DND-41 (cell line): Measurements from ENCODE around the gene SUMF1.

Source experiments
- CTCF ChIP-seq: IDR thresholded peaks from 2 replicates; pipeline ENCODE4 v1.5.1; 2012; ENCODE audit warnings: borderline replicate concordance, low read length, moderate library complexity, mild to moderate bottlenecking; ENCODE audit not compliant: poor library complexity, severe bottlenecking; ENCODE audit errors: extremely low read depth
- EZH2 ChIP-seq: IDR thresholded peaks from 3 replicates; pipeline ENCODE4 v1.6.1; 2012; ENCODE audit warnings: borderline replicate concordance, low read depth, mild to moderate bottlenecking, moderate library complexity, low read length, inconsistent platforms; ENCODE audit not compliant: severe bottlenecking

DNA sequence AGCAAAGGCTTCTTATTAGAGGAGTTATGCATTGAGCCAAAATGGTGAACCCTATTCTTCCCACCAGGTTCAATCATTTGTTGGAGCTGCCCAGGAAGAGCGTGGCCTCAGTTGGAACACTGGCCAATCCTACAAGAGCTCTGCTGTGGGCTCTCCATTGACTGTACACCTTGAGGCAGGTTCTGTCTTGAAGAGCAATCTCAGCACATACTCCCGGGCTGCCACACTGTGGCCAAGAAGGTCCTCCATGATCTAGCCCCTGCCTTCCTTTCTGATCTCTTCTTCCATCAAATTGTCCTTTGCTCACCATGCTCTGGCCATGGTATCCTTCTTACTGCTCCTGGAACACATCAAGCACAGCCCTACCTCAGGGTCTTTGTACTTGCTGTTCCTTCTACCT lies 5.7 kb upstream of the SUMF1 start:
- TF ChIP-seq CTCF (no peak), EZH2 (no peak)
